GM21825 (cell line): ENCODE measurements around the gene UBALD1.
"Not testable (repeated sequence)": the region's sequence is repeated elsewhere in the genome, so short reads cannot be mapped to it uniquely, and the experiment has no call there.

Experiments used
- ATAC-seq: cut with Tn5 transposase; IDR thresholded peaks from one replicate; pipeline ENCODE4 v1.9.1; 2021; ENCODE audit warnings: mild to moderate bottlenecking, moderate library complexity; ENCODE audit not compliant: unreplicated experiment

UBALD1 gene

DNA sequence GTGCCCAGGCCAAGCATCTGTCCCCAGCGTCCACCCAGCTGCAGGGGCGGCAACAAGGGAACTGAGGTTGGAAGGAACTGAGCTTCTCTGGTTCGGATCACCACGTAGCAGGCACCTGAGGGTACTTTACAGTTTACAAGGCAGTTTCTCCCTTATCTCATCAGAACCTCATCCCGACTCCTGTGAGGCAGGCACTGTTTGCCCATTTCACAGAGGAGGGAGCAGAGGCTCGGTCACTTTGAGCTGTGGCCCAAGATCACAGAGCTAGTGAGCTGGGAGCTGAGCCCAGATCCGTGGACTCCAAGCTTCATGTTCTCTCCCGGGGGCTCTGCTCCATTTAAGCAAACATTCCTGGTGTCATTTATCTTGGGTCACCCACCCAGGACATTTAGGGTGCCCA, 15.1 kb downstream of the UBALD1 start:
- no peak for ATAC-seq

DNA sequence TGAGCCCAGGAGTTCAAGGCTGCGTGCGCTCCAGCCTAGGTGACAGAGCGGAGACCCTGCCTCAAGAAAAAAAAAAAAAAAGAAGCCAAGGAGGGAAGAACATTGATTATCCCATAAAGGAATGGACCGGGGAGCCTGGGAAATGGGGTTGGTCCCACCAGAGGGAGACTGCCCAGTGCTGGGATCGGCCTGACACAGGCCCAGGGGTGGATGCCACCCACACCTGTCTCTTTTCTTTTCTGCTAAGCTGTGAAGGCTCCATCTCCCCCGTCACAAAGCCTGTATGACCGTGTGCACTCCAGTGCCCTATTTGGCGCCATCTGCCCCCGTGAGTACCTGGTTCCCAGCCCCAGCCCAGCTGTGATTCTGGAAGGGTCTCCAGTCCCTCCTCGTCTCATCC, 15.7 kb downstream of the UBALD1 start:
- ATAC-seq: no peak

DNA sequence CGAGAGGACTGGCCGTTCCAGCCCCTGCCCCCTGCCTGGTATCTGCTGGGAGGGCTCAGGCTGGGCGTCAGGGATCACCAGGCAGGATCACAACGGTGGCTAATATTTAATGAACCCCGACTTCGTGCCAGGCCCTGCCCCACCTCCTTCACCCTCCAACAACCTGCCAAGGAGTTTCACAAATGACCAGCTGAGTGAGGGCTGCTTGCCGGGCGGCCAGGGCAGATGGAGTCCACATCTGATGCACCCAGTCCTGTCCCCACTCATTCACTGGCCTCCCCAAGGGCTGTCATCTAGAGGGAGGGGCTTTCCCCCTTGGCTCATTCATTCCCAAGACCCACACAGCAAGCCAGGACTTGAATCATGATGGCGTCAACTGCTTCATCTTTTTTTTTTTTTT, 17.5 kb downstream of the UBALD1 start:
- ATAC-seq: no peak

DNA sequence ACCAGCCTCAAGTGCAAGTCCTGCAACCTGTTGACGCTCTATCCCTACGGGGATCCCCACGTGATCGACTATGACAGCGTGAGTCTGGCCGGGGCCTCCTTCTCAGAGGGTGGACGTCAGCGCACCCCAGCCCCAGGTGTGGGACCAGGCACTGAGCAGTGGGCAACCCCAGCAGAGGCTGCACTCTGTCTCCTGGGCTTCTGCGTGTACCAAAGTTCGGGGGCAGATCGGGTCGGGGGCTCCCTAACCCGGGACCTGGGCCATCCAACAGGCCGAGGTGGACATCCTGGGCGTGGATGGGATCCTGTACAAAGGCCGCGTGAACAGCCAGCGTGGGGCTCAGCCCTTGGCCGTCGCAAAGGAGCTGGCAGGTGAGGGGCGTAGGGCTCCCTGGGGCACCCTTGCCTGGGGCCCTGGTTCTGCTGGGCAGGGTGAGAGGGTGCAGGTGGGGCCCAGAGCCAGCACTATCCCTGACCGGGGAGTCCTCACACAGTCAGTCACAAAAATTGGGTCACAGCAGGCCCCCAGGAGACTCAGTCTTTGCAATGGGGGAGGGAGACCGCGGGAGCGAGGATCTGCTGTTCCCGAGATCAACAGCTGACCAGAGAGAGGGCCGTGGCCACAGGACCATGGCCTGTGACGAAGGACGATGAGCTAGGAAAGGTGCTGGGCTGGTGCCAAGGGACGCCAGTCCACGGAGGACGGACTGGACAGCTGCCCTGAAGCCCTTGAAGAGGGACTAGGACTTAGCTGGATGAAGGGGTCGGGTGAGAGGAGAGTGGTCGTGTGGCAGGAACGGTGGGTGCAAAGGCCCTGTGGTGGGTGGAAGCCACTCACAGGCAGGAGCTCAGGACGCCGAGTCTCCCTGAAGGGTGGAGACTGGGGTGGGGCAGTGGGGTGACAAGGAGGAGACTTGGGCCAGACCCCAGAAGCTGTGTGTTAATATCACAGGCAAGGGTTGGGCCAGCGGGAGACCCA, 20.0 kb downstream of the UBALD1 start:
- ATAC-seq: no peak

DNA sequence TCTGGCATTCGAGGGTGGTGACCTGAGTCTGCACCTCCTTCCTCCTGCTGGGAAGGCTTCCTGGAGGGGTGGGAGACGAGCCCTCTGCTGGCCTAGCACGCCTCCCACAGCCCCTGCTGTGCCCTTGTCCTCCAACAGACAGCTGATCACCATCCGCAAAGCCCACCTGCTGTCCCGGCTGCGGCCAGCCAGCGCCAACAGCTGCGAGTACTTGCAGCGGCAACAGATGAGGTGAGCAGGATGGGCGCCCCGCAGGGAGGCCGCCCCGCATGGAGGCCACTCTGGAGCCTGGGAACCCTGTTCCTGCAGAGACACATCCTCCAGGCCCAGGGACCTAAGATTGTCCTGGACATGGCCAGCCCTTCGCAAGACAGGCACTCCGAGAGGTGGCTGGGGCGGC, 21.6 kb downstream of the UBALD1 start:
- ATAC-seq: no peak

DNA sequence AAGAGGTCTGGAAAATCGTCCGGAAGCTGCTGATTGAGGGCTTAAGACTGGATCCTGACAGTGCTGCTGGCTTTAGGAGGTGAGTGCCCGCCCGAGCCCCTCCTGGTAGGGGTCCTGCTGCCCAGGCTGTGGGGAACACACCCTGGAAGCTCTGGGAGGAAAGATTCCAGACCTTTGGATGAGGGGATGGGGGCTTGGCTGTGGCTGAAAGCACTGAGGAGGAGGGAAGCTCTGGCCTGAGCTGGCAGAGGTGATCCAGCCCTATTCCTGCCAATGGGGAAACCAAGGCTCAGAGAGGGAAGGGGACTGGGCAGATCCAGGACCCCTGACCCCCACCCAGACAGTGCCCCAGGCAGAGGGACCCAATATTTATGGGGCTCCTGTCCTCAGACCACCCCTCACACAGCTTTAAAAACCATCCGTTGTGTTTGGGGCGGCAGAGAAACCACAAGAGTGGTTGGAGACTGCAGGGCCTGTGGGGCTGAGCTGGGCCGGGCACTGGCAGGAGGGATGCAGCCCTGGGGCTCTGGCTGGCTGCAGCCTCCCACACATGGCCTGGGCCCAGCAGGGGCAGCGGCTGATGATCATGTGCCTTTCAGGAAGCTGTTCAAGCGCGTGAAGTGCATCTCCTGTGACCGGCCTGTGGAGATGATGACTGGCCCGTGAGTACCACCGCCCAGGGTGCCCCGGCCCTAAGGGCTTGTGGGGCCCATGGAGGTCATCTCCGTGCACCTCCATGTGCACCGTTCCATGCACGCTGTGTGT, 22.8 kb downstream of the UBALD1 start:
- no peak for ATAC-seq

DNA sequence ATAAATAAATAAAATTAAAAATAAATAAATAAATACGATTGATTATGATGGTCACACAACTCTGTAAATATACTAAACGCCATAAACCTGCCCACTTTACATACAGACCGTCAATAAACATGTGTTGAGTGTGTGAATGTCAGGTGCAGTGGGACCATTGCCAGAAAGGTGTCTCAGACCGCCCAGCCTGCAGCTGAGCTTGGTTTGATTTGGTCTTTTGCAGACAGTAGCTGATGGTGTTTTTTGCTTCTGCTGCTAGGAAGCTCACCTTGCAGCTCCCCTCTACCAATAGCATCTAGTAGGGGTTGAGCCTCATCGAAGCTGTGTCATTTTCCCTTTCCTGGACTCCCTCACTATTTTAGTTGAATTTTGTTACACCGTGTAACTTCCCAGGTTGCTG, 23.5 kb downstream of the UBALD1 start:
- no peak for ATAC-seq

DNA sequence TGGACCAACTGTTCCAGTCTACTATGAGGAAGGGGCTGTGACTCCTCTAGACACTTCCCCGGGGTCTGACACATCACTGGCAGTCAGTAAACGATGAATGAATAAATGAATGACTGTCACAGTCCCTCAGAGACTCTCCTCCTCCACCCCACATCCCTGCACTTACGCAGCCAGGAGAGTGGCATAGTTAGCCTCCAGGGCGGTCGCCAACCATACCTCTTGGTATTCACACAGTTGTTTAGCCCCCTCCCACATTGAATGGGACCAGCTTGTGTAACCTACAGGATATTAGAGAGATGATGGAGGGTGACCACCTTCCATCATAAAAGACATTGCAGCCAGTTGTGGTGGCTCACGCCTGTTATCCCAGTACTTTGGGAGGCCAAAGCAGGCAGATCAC, 25.7 kb downstream of the UBALD1 start:
- no peak for ATAC-seq

DNA sequence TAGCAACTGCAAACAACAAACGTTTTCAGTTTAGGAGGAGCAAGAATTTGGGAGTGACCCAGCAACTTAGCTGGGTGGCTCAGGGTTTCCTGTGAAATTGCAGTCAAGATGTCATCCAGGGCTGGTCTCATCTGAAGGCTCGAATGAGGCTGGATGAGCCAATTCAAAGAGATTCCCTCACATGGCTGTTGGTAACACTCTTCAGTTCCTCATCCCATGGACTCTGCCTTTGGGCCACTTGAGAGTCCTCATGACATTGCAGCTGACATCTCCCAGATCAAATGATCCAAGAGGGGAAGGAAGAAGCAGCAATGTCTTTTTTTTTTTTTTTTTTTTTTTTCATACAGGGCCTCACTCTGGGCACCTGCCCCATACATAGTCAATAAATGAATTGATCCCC, 26.3 kb downstream of the UBALD1 start:
- no peak for ATAC-seq

DNA sequence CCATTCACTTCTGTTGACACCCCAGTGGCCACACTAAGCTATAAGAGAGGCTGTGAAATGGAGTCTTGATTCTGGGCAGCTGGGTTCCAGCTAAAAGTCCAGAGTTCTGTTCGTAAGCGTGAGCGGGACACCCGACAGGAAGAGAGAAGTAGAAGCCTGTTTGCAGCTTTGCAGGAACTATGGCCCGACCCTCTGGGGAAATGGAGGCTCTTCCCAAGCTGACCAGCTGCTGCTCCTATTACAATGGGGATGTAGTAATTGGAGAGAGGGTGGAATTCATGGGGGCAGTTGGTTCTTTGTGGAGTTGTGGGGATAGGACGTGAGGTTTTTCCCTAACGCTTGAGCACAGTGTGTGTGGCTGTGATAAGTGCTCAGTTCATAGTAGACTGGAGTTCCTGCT, 28.4 kb downstream of the UBALD1 start:
- ATAC-seq: no peak

DNA sequence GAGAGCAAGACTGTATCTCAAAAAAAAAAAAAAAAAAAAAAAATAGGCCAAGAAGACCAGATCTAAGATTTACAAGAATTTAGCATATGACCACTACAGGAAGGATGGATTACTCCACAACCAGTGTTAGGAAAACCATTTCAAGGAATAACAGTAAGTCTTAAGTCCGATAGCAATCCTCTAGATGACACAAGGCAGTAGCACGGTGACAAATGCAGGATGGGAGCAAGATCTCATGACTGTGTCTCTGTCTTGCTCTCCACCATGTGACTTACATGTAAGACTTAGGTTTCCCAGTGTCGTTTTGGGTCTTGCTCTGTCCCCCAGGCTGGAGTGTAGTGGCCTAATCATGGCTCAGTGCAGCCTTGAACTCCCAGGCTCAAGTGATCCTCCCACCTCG, 30.8 kb downstream of the UBALD1 start:
- no peak for ATAC-seq

DNA sequence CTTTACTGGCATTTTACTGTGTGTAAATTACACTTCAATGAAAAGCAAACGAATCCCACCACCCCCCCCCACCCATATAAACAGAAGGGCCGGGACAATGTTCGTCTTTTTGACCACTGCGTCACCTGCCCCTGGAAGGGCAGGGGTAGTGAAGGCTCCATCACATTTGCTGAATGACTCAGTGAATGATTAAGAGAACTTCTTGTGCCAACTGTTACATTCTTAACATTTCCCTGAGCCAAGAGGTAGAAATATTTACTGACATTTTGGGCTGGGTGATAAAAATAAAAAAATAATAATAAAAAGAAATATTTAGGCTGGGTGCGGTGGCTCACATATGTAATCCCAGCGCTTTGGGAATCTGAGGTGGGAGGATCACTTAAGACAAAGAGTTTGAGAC, 34.4 kb downstream of the UBALD1 start:
- no peak for ATAC-seq

DNA sequence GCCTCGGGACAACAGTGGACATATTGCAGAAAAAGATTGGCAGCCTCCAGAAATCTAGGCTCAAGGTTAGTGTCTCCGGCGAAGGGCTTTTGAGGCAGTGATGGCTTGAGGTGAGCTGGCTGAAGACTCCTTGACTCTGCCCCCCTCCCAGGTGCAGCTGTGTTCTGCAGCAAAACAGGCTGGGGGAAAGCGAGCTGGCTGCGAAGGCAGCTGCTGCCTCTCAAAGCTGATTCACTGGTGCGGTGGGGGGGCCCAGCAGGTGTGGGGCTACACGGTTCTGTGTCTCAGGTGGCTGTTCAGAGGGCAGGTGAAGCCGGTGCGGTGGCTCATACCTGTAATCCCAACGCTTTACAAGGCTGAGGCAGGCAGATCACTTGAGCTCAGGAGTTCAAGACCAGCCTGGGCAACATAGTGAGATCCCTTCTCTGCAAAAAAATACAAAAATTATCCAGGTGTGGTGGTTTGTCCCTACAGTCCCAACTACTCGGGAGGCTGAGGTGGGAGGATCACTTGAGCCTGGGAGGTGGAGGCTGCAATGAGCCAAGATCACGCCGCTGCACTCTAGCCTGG, 35.6 kb downstream of the UBALD1 start:
- no peak for ATAC-seq

DNA sequence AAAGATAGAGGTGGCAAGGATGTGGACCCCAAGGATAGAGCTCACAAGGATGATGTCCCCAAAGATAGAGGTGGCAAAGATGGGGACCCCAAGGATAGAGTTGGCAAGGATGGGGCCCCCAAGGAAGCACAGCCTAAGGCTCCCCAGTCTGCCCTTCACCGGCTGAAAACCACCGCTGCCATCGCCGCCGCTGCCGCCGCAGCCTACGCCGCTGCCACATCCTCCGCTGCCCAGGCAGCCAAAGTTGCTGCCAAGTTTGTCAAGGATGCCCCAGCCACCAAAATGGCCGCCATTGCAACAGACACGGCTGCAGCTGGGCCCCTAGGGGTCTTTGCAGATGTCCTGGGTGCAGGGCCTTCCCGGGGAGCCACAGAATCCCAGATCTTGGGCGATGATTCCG, 38.7 kb downstream of the UBALD1 start:
- no peak for ATAC-seq

DNA sequence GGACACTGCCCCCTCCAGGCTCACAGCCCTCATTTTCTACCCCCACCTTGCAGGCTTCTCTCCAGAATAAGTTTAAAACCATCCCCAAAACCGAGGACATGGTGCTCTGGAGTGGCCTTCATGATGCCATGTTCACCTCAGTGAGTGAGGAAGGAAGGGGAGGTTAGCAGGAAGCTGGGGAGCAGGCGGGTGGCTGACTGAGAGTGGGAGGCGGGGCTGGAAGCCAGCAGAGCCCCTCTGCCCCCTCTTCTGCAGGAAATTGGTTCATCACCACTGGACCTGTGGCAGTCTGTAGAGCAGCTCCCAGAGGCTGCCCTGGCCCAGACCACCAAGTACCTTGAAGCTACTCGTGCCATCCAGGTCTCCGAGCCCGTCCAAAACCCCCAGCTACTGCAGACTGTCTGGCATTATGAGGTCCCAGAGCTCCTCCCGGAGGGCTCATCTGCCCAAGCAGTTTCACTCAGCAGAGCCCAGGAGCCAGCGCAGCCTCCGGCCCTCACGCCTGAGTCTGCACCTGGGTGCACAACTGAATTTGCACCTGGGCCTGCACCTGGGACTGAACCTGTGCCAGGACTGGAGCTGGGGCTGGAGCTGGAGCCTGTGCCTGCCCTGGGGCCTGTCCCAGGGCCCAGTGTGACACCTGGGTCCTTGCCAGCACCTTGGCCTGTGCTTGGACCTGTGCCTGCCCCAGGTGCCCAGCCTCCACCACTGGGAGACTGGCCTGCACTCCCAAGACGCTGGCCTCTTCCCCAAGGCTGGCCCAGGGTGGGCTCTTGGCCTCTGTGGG, 39.6 kb downstream of the UBALD1 start:
- ATAC-seq: no peak

DNA sequence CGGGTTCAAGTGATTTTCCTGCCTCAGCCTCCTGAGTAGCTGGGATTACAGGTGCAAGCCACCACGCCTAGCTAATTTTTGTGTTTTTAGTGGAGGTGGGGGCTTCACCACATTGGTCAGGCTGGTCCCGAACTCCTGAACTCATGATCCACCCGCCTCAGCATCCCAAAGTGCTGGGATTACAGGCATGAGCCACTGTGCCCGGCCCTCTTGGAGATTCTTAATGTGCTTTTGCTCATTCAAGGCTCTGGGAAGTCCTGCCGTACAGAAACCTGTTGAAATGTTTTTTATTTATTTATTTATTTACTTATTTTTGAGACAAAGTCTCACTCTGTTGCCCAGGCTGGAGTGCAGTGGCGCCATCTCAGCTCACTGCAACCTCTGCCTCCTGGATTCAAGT, 40.8 kb downstream of the UBALD1 start:
- not testable (repeated sequence) for ATAC-seq

DNA sequence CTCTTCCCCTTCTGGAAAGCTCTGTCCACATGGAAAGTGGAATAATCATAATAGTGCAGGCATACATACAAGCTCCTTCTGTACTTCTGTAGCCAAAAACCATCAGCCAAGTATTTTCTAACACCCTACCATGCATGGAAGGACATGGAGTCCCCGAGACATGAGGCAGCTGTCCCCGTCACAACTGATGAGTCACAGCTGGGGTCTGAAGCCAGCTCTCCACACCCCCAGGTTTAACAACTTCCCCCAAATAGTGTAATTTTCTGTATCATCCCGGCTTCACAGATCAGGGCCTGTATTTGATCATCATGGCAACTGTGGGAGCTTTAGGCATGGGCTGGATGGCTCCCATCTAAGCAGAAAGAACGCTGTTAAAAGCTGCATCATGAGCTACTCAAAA, 42.0 kb downstream of the UBALD1 start:
- no peak for ATAC-seq

DNA sequence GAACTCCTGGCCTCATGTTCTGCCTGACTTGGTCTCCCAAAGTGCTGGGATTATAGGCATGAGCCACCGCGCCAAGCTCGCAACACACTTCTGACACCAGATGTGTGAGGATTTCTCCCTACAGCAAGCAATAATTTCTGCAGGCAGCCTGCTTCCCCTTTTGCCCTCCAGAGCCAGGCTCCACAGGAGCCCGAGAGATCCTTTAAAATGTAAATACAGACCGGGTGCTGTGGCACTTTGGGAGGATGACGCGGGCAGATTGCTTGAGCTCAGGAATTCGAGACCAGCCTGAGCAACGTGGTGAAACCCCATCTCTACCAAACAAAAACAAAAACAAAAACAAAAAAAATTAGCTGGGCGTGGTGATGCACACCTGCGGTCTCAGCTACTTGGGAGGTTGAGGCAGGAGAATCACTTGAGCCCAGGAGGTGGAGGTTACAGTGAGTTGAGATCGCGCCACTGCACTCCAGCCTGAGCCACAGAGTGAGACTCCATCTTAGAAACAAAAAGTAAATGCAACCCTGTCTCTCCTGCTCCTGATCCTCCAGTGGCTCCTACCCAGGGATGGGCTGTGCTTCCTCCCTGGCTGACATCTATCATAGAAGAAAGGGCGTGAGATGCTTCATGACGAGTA, 43.9 kb downstream of the UBALD1 start:
- ATAC-seq: no peak

DNA sequence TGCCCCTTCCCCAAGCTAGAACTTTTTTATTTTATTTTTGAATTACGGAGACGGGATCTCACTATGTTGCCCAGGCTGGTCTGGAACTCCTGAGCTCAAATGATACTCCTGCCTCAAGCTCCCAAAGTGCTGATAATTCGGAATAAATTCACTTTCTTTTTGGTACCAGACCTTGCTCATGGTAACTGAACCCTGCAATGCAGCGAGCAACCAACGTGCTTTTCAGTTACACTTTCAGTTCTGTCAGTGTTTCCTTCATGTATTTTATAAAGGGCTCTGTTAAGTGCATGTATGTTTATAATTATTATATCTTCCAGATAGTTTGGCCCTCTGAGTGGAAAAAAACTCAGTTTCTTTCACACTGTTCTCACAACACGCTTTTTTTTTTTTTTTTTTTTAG, 44.6 kb downstream of the UBALD1 start:
- ATAC-seq: no peak

DNA sequence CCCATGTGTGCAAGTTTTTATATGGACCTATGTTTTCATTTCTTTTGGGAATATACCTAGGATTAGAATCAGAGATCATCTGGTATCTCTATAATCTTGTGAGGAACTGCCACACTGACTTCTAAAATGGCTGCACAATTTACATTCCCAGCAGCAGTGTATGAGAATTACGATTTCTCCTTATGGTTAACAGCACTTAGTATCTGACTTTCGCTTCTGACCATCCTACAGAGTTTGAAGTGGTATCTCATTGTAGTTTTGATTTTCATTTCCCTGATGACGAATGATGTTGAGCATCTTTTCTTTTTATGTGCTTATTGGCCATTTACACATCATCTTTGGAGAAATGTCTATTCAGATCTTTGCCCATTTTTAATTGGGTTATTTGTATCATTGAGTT, 48.5 kb downstream of the UBALD1 start:
- ATAC-seq: no peak
